Measurements from ENCODE around the gene PLEKHG5.

The PLEKHG5 gene

DNA sequence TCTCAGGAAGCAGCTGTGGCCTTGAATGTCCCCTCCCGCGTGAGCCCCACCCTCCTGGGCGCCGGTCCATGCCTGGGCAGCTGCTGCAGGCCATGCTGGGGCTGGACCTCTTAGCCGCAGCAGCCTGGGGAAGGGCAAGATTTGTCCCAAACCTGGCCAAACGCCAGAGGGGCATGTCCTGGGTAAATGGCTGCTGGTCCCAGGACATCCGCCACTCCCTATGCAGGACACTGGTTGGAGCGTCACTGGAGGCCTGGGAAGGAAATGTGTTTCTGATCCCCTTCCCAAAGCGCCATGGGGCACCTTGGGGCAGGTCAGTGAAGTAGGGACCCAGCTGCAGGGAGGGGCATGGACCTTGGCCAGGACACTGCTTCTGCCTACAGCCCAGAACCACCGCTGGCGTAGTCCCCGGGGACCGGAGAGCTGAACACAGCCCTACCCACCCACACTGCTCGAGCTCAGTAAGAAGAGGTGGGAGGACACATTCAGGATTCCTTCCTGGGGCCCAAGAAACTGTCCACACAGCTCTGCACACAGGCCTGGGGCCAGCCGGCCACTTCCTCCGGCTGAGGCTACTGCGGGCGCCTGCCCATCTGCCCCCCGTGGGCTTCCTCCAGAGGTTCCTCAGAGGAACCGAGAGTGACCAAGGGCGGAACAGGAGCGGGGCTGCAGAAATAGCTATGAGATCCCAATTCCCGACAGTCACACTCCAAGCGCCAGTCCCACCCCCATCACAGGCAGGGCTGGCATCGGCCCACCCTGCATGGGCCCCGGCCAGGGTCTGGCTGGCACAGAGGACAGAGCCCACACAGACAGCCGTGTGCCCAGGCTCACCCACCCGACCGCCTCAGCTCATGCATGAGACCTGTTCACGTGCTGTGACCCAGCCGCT is 10.8 kb upstream of the PLEKHG5 start:
- Histone ChIP-seq H3K9me3 (ENCODE audit: control insufficient read depth in 1 of 2, low read length in 2 of 2) (no peaks in the 10 kb centered on the region), H3K4me3 (ENCODE audit: low read depth in 1 of 2, low read length in 2 of 2) (no peak overlapping the region), H3K36me3 (ENCODE audit: control insufficient read depth in 1 of 2, insufficient read depth in 2 of 2, low read length in 2 of 2) (no peaks in the 10 kb centered on the region), H3K27ac (ENCODE audit: low read length) (no peak overlapping the region), H3K27me3 (ENCODE audit: low read depth, low read length) (no peaks in the 10 kb centered on the region), H3K4me1 (ENCODE audit: control insufficient read depth in 1 of 2, insufficient read depth in 2 of 2, low read length in 2 of 2) (peaks cover 0 to 18% of the 10 kb centered on the region in 2 donors)

- H3K4me1 ChIP-seq (ENCODE audit: control insufficient read depth in 1 of 2, insufficient read depth in 2 of 2, low read length in 2 of 2): peaks cover 0 to 23% of the 10 kb centered on the region in 2 donors
- peaks cover under 1% of the 10 kb centered on the region for H3K27me3 ChIP-seq (ENCODE audit: low read depth, low read length)
- no peak overlapping the region for H3K27ac ChIP-seq (ENCODE audit: low read length)
- H3K4me3 ChIP-seq (ENCODE audit: low read depth in 1 of 2, low read length in 2 of 2): no peak overlapping the region
- no peaks in the 10 kb centered on the region for H3K36me3 ChIP-seq (ENCODE audit: control insufficient read depth in 1 of 2, insufficient read depth in 2 of 2, low read length in 2 of 2)
- H3K9me3 ChIP-seq (ENCODE audit: control insufficient read depth in 1 of 2, low read length in 2 of 2): no peaks in the 10 kb centered on the region
These were observed 9.9 kb upstream of the PLEKHG5 start for GRCh38 chr1:6501279-6501813.

DNA sequence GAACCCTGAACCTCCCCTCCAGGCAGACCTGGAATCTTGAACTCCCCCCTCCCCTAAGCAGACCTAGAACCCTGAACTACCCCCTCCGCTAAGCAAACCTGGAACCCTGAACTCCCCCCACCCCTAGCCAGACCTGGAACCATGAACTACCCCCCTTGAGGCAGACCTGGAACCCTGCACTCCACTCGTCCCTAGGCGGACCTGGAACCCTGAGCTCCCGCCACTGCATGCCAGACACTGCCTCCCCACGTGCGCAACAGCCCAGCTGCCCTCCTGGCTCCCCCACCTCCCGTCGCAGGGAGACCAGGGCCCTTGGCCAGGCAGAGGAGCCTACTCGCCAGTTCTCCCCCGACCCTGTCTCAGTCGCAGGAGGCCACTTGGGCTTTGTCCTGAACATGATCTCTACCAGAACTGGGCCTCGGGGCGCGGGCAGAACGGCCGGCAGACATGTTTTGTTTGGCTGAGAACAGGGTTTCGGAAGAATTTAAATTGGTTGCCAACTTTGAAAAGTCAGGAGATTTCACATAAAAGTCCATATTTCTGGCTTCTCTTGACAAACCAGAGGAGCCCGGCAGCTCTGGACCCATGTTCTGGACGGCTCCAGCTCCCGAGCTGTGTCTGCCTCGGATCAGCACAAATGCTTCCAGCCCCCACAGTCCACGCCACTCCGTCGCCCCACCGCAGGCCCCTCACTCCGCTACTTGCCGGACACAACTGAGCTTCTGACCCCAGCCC is 9.2 kb upstream of the PLEKHG5 start:
- H3K36me3 ChIP-seq (ENCODE audit: control insufficient read depth in 1 of 2, insufficient read depth in 2 of 2, low read length in 2 of 2): no peaks in the 10 kb centered on the region
- H3K4me1 ChIP-seq (ENCODE audit: control insufficient read depth in 1 of 2, insufficient read depth in 2 of 2, low read length in 2 of 2): peaks cover 0 to 26% of the 10 kb centered on the region in 2 donors
- H3K27me3 ChIP-seq (ENCODE audit: low read depth, low read length): peaks cover 6% of the 10 kb centered on the region
- H3K4me3 ChIP-seq (ENCODE audit: low read depth in 1 of 2, low read length in 2 of 2): no peak overlapping the region
- H3K27ac ChIP-seq (ENCODE audit: low read length): no peak overlapping the region
- H3K9me3 ChIP-seq (ENCODE audit: control insufficient read depth in 1 of 2, low read length in 2 of 2): no peaks in the 10 kb centered on the region

DNA sequence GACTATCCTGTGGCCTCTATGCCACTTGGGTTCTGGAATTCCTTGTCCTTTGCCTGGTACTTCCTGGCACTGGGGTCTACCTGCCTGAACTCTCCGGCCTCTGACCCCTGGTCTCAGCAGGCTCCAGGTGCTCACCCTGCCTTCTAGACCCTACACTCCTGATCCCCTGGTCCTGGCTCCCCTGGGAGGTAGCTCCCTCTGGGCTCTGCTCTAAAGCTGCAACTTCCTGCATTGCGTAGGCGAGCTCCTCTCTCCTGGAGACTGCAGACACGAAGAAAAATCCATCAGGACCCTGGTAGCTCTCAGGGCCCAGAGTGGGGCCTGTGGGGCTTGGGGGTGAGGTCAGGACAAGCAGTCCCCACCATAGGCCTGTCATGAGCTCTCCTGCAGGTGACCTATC is 7.8 kb upstream of the PLEKHG5 start:
- H3K4me3 ChIP-seq (ENCODE audit: low read depth in 1 of 2, low read length in 2 of 2): no peak overlapping the region
- no peak overlapping the region for H3K27ac ChIP-seq (ENCODE audit: low read length)
- no peaks in the 10 kb centered on the region for H3K36me3 ChIP-seq (ENCODE audit: control insufficient read depth in 1 of 2, insufficient read depth in 2 of 2, low read length in 2 of 2)
- no peaks in the 10 kb centered on the region for H3K9me3 ChIP-seq (ENCODE audit: control insufficient read depth in 1 of 2, low read length in 2 of 2)
- H3K27me3 ChIP-seq (ENCODE audit: low read depth, low read length): peaks cover 6% of the 10 kb centered on the region
- peaks cover 0 to 26% of the 10 kb centered on the region in 2 donors for H3K4me1 ChIP-seq (ENCODE audit: control insufficient read depth in 1 of 2, insufficient read depth in 2 of 2, low read length in 2 of 2)

- Histone ChIP-seq H3K27ac (ENCODE audit: low read length) (no peak overlapping the region), H3K4me3 (ENCODE audit: low read depth in 1 of 2, low read length in 2 of 2) (no peak overlapping the region), H3K4me1 (ENCODE audit: control insufficient read depth in 1 of 2, insufficient read depth in 2 of 2, low read length in 2 of 2) (peaks cover 0 to 26% of the 10 kb centered on the region in 2 donors), H3K27me3 (ENCODE audit: low read depth, low read length) (peaks cover 6% of the 10 kb centered on the region), H3K9me3 (ENCODE audit: control insufficient read depth in 1 of 2, low read length in 2 of 2) (no peaks in the 10 kb centered on the region), H3K36me3 (ENCODE audit: control insufficient read depth in 1 of 2, insufficient read depth in 2 of 2, low read length in 2 of 2) (no peaks in the 10 kb centered on the region)
These were observed 7.2 kb upstream of the PLEKHG5 start for GRCh38 chr1:6498576-6499111.

DNA sequence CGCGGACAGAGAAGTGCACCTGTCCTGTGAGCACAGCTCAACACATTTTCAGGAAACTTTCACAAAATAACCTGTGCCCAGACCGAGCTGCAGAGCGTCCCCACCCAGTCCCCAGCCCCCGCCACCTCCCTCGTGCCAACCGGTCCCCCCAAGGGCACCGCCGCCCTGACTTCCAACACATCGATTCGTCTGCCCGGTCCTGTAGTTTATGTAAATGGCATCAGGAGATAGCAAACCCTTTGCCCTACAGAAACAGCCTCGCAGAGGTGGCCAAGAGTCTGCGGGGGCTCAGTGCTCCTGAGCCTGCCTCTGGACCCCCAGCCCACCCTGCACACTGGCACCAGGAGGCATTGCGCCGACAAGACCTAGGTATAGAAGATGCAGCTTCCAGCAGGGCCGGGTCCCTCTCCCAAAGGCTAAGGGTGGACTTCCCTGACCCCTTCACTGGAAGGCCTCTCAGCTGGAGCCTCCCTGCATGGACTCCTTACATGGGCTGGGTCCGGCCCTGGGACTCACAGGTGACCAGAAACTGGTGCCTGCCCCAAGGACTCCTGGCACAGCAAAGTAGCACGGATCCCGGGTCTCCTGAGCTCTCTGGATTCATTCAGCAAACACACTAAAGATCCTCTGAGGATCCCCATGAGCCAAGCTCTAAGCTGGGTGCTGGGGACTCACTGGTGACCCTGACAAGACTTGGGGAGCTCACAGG is 6.6 kb upstream of the PLEKHG5 start:
- H3K4me1 ChIP-seq (ENCODE audit: control insufficient read depth in 1 of 2, insufficient read depth in 2 of 2, low read length in 2 of 2): peaks cover 0 to 26% of the 10 kb centered on the region in 2 donors
- no peak overlapping the region for H3K27ac ChIP-seq (ENCODE audit: low read length)
- peak overlapping the region; percentile 46 to 74 for H3K4me3 ChIP-seq (ENCODE audit: low read depth in 1 of 2, low read length in 2 of 2)

GRCh38 chr1:6497215-6497866 is 5.9 kb upstream of the PLEKHG5 start:
- Histone ChIP-seq H3K27me3 (ENCODE audit: low read depth, low read length) (peaks cover 6% of the 10 kb centered on the region), H3K4me1 (ENCODE audit: control insufficient read depth in 1 of 2, insufficient read depth in 2 of 2, low read length in 2 of 2) (peaks cover 0 to 22% of the 10 kb centered on the region in 2 donors), H3K36me3 (ENCODE audit: control insufficient read depth in 1 of 2, insufficient read depth in 2 of 2, low read length in 2 of 2) (no peaks in the 10 kb centered on the region)

More for the DNA sequence above, 6.6 kb upstream of the PLEKHG5 start:
- peaks cover 6% of the 10 kb centered on the region for H3K27me3 ChIP-seq (ENCODE audit: low read depth, low read length)
- H3K9me3 ChIP-seq (ENCODE audit: control insufficient read depth in 1 of 2, low read length in 2 of 2): no peaks in the 10 kb centered on the region
- H3K36me3 ChIP-seq (ENCODE audit: control insufficient read depth in 1 of 2, insufficient read depth in 2 of 2, low read length in 2 of 2): no peaks in the 10 kb centered on the region

DNA sequence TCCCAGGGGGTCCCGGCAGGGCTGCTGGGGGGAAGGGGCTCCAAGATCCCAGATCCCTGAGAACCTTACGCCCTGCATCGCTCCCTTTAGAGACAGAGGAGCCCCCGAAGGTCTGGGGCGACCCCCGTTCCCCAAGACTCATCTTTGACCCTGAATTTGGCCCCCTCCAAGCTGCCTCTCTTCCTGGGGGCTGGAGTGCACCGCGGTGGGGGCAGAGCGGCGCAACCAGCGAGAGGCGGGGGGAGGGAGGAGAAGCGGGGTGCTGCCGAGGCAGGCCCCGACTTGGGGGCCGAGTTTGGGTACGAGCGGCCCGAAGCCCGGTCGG is 5.4 kb upstream of the PLEKHG5 start:
- Histone ChIP-seq H3K36me3 (ENCODE audit: control insufficient read depth in 1 of 2, insufficient read depth in 2 of 2, low read length in 2 of 2) (no peaks in the 10 kb centered on the region), H3K4me1 (ENCODE audit: control insufficient read depth in 1 of 2, insufficient read depth in 2 of 2, low read length in 2 of 2) (peaks cover 0 to 17% of the 10 kb centered on the region in 2 donors), H3K4me3 (ENCODE audit: low read depth in 1 of 2, low read length in 2 of 2) (peak overlapping the region; percentile 37 to 59), H3K27ac (ENCODE audit: low read length) (no peak overlapping the region), H3K9me3 (ENCODE audit: control insufficient read depth in 1 of 2, low read length in 2 of 2) (no peaks in the 10 kb centered on the region), H3K27me3 (ENCODE audit: low read depth, low read length) (peaks cover 6% of the 10 kb centered on the region)

More at GRCh38 chr1:6497215-6497866, 5.9 kb upstream of the PLEKHG5 start:
- Histone ChIP-seq H3K9me3 (ENCODE audit: control insufficient read depth in 1 of 2, low read length in 2 of 2) (no peaks in the 10 kb centered on the region), H3K27ac (ENCODE audit: low read length) (no peak overlapping the region), H3K4me3 (ENCODE audit: low read depth in 1 of 2, low read length in 2 of 2) (peak overlapping the region; percentile 46 to 74)

GRCh38 chr1:6496365-6496721 is 4.9 kb upstream of the PLEKHG5 start:
- H3K27ac ChIP-seq (ENCODE audit: low read length): no peak overlapping the region
- H3K4me1 ChIP-seq (ENCODE audit: control insufficient read depth in 1 of 2, insufficient read depth in 2 of 2, low read length in 2 of 2): peaks cover 0 to 16% of the 10 kb centered on the region in 2 donors
- peaks cover 6% of the 10 kb centered on the region for H3K27me3 ChIP-seq (ENCODE audit: low read depth, low read length)
- H3K9me3 ChIP-seq (ENCODE audit: control insufficient read depth in 1 of 2, low read length in 2 of 2): no peaks in the 10 kb centered on the region
- no peaks in the 10 kb centered on the region for H3K36me3 ChIP-seq (ENCODE audit: control insufficient read depth in 1 of 2, insufficient read depth in 2 of 2, low read length in 2 of 2)
- peak overlapping the region; percentile 37 to 59 for H3K4me3 ChIP-seq (ENCODE audit: low read depth in 1 of 2, low read length in 2 of 2)

DNA sequence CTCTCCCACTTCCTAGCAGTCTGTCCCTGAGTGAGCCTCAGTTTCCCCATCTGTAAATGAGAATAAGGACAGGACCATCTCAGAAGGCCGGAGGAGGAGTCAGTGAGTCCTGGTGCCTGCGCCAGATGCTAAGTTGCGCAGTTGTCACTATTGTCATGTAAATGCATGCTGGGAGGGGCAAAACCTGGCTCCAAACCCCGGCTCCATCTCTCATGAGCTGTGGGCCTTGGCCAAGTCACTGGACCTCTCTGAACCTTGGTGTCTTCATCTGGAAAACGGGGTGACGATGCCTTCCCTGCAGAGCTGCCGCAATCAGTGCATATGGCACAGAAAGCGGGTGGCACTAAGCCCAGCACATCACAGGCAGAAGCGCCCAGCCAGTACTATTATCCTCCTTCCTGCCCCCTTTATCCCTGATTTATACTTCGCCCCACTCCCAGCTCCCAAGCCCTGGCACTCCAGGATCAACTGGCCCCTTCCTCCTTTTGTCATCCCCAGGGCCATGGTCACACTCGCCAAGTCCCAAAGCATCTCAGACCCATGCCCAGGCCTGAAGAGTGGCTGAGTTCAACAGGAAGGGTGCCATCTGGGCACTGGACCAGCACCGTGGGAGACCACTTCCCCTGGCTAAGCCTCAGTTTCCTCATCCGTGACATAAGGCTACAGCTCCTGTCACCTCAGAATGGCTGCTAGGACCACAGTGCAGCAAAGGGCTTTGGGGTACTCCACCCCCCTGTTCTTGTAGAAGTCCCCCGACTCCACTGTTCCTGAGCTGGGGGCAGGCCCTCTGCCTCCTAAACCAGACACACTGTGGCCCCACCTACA is 4.3 kb upstream of the PLEKHG5 start:
- H3K9me3 ChIP-seq (ENCODE audit: control insufficient read depth in 1 of 2, low read length in 2 of 2): no peaks in the 10 kb centered on the region
- H3K27me3 ChIP-seq (ENCODE audit: low read depth, low read length): peaks cover 6% of the 10 kb centered on the region
- no peak overlapping the region for H3K27ac ChIP-seq (ENCODE audit: low read length)
- H3K4me3 ChIP-seq (ENCODE audit: low read depth in 1 of 2, low read length in 2 of 2): peak overlapping the region in 1 of 2 donors; percentile 59
- H3K36me3 ChIP-seq (ENCODE audit: control insufficient read depth in 1 of 2, insufficient read depth in 2 of 2, low read length in 2 of 2): no peaks in the 10 kb centered on the region
- H3K4me1 ChIP-seq (ENCODE audit: control insufficient read depth in 1 of 2, insufficient read depth in 2 of 2, low read length in 2 of 2): peaks cover 0 to 22% of the 10 kb centered on the region in 2 donors
